Ureter (tissue), 1 donor: Measurements from ENCODE around the gene RAP2A. TPM values are rescaled to one million over a fixed set of nuclear protein-coding genes. Genes with fewer than 3 reads are reported as not detected.

Source experiments
- DNase-seq: peaks from one replicate; pipeline ENCODE4 v3.0.0-alpha.2; 2020; ENCODE audit warnings: low spot score
- total RNA-seq: library from RNA; stranded (reverse); gene quantifications from one replicate; pipeline ENCODE4 v1.2.4, GENCODE V29; 2023
- donor health status: DM: yes; HTN: yes; CAD: no.

The RAP2A gene
- total RNA-seq, 1 donor from 2014 or later: 15.1 TPM

GRCh38 chr13:97493456-97493855 lies 59.5 kb downstream of the RAP2A start:
- DNase-seq: no peak

GRCh38 chr13:97495678-97496077 lies 61.7 kb downstream of the RAP2A start:
- DNase-seq: no peak

GRCh38 chr13:97496511-97496910 lies 62.5 kb downstream of the RAP2A start:
- no peak for DNase-seq

- DNase-seq: no peak
Observed at GRCh38 chr13:97497400-97497799, 63.4 kb downstream of the RAP2A start.

GRCh38 chr13:97498419-97498818 lies 64.5 kb downstream of the RAP2A start:
- DNase-seq: no peak

GRCh38 chr13:97499181-97499580 lies 65.2 kb downstream of the RAP2A start:
- no peak for DNase-seq

GRCh38 chr13:97502181-97502580 lies 68.2 kb downstream of the RAP2A start:
- no peak for DNase-seq

GRCh38 chr13:97502706-97503105 lies 68.7 kb downstream of the RAP2A start:
- DNase-seq: no peak

GRCh38 chr13:97505017-97505416 lies 71.0 kb downstream of the RAP2A start:
- DNase-seq: no peak

GRCh38 chr13:97506511-97506910 lies 72.5 kb downstream of the RAP2A start:
- no peak for DNase-seq

GRCh38 chr13:97512732-97513131 lies 78.8 kb downstream of the RAP2A start:
- no peak for DNase-seq

GRCh38 chr13:97515643-97516042 lies 81.7 kb downstream of the RAP2A start:
- no peak for DNase-seq

- DNase-seq: no peak
Observed at GRCh38 chr13:97517967-97518366, 84.0 kb downstream of the RAP2A start.

Other genes with a start within 250 kb of the RAP2A start
- 89.0 TPM for gene MBNL2, start 211.8 kb upstream of the RAP2A start, total RNA-seq